ENCODE results near the gene MRNIP. TPM values are rescaled to one million over a fixed set of nuclear protein-coding genes. Genes with fewer than 3 reads are reported as not detected.

MRNIP gene
- total and polyA plus RNA-seq, 10 donors, result 34.9 to 107 (median 49.4) TPM

DNA sequence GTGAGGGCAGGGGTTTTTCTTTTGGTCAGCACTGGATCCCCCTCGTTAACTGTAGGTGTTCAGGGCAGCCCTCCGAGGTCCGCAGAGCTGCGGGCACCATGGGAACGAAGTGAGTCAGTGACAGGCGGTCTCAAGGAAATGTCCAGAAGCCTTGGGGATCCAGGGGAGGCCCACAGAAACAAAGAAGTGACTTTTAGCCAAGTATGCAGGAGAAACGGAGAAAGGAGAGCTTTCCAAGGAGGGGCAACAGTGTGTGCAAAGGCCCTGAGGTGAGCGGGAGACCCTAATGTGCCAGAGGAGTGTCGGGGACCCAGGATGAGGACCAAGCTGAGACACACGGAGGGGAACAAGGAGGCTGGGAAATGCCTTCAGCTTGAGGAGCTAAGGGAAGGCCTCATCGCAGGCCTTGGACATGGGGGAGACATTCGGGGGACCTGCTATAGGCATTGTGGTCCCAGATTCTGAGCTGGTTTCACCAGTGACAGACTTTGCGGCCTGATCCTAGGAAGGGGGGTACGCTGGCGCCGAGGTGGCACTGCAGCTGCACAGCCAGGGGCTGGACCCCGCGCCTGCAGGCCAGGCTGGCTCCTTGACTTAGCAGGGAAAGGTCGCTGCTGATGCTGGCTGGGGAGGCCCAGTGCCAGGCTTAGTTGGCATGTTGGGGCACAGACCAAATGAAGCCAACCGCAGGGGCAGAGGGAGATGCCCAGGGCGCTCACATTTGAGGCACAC, 61.6 kb downstream of the MRNIP start:
- peaks cover 0 to 48% (median 40%) of the 10 kb centered on the region in 6 donors for H3K36me3 ChIP-seq
- peak overlapping the region in 4 of 8 donors; percentile 61 to 86 (median 70) for H3K4me3 ChIP-seq
- DNase-seq, result peak; percentile 75
- 89 to 93% (median 90%) methylated on average over 21 of the region's 21 CpGs for WGBS, 5 donors
- peaks cover 31 to 66% (median 57%) of the 10 kb centered on the region in 6 donors for H3K4me1 ChIP-seq
- intact Hi-C loops (cut with DNase I; ENCODE audit: low total_unique reads), result no loop called here
- TF ChIP-seq POLR2AphosphoS5 (IDR thresholded peaks at IDR 0.05) (peak in 1 of 3 donors; percentile 41), POLR2A (IDR thresholded peaks at IDR 0.05) (no peak)
- TF ChIP-seq, protein P1, sequence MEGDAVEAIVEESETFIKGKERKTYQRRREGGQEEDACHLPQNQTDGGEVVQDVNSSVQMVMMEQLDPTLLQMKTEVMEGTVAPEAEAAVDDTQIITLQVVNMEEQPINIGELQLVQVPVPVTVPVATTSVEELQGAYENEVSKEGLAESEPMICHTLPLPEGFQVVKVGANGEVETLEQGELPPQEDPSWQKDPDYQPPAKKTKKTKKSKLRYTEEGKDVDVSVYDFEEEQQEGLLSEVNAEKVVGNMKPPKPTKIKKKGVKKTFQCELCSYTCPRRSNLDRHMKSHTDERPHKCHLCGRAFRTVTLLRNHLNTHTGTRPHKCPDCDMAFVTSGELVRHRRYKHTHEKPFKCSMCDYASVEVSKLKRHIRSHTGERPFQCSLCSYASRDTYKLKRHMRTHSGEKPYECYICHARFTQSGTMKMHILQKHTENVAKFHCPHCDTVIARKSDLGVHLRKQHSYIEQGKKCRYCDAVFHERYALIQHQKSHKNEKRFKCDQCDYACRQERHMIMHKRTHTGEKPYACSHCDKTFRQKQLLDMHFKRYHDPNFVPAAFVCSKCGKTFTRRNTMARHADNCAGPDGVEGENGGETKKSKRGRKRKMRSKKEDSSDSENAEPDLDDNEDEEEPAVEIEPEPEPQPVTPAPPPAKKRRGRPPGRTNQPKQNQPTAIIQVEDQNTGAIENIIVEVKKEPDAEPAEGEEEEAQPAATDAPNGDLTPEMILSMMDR (IDR thresholded peaks at IDR 0.05 in 8 of 11, conservative IDR thresholded peaks at IDR 0.05 in 3 of 11), result no peak
- H3K9me3 ChIP-seq, result no peaks in the 10 kb centered on the region
- no peaks in the 10 kb centered on the region for H3K27me3 ChIP-seq (replicated peaks in 1 of 7)
- H3K27ac ChIP-seq, result peak overlapping the region; percentile 81 to 93 (median 88)

DNA sequence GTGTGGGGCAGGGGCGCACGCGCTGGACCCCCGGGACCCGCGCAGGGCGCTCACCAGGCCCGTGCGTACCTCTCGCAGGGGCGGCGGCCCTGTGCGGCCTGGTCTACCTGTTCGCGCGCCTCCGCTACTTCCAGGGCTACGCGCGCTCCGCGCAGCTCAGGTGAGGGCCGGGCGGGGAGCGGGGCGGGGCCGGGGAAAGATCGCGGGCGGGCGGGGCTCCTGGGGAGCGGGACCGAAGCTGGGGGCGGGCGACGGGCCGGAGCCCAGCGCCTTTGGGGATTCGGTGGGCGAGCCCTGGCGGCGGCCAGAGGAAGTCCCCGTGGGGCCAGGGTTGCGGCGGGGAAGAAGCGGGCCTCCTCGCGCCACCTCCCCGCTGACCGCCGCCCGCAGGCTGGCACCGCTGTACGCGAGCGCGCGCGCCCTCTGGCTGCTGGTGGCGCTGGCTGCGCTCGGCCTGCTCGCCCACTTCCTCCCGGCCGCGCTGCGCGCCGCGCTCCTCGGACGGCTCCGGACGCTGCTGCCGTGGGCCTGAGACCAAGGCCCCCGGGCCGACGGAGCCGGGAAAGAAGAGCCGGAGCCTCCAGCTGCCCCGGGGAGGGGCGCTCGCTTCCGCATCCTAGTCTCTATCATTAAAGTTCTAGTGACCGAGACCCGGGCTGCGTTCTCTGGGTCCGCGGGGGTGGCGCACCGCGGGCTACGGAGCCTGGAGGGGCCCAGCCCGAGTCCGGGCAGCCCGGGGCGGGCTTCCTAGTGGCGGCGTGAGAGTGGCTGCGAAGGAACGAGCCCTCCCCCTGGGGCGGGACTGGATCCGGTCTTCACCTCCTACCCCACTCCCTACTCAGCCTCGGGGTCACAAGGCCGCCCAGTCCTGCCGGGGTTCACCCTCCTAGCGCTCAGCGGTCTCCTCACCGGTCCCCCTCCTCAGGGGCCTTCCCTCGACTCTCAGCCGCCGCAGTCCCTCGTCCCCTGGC, 62.5 kb downstream of the MRNIP start:
- Histone ChIP-seq H3K36me3 (peaks cover 0 to 43% (median 38%) of the 10 kb centered on the region in 6 donors), H3K4me1 (peaks cover 34 to 66% (median 56%) of the 10 kb centered on the region in 6 donors), H3K4me3 (peak overlapping the region; percentile 58 to 86 (median 64)), H3K27ac (peak overlapping the region; percentile 81 to 93 (median 88)), H3K27me3 (replicated peaks in 1 of 7) (no peaks in the 10 kb centered on the region), H3K9me3 (no peaks in the 10 kb centered on the region)
- 2 to 11% (median 4%) methylated on average over 35 to 113 of the region's 113 CpGs for WGBS, 5 donors
- intact Hi-C loops (cut with DNase I; ENCODE audit: low total_unique reads), result no loop called here
- TF ChIP-seq POLR2AphosphoS5 (IDR thresholded peaks at IDR 0.05) (peak; percentile 74 to 84 (median 81)), POLR2A (IDR thresholded peaks at IDR 0.05) (no peak)
- TF ChIP-seq, protein P1 (IDR thresholded peaks at IDR 0.05 in 8 of 11, conservative IDR thresholded peaks at IDR 0.05 in 3 of 11), result peak in 10 of 11 experiments; percentile 20 to 98 (median 92)
- DNase-seq, result peak; percentile 98

- DNase-seq, result peak; percentile 78
- 10 to 29% (median 15%) methylated on average over 10 to 53 of the region's 53 CpGs for WGBS, 5 donors
- Histone ChIP-seq H3K4me1 (peaks cover 34 to 65% (median 56%) of the 10 kb centered on the region in 6 donors), H3K36me3 (peaks cover 0 to 34% (median 30%) of the 10 kb centered on the region in 6 donors), H3K27me3 (replicated peaks in 1 of 7) (no peaks in the 10 kb centered on the region), H3K9me3 (no peaks in the 10 kb centered on the region), H3K4me3 (peak overlapping the region; percentile 58 to 86 (median 64)), H3K27ac (peak overlapping the region; percentile 81 to 93 (median 88))
- intact Hi-C loops (cut with DNase I; ENCODE audit: low total_unique reads), result no loop called here
- TF ChIP-seq POLR2A (IDR thresholded peaks at IDR 0.05) (no peak), POLR2AphosphoS5 (IDR thresholded peaks at IDR 0.05) (peak; percentile 1 to 21 (median 9))
- TF ChIP-seq, protein P1 (IDR thresholded peaks at IDR 0.05 in 8 of 11, conservative IDR thresholded peaks at IDR 0.05 in 3 of 11), result no peak
These were observed 63.4 kb downstream of the MRNIP start for GRCh38 chr5:179795049-179795862.
